ENCODE data around the gene POU3F3.

Gene POU3F3

DNA sequence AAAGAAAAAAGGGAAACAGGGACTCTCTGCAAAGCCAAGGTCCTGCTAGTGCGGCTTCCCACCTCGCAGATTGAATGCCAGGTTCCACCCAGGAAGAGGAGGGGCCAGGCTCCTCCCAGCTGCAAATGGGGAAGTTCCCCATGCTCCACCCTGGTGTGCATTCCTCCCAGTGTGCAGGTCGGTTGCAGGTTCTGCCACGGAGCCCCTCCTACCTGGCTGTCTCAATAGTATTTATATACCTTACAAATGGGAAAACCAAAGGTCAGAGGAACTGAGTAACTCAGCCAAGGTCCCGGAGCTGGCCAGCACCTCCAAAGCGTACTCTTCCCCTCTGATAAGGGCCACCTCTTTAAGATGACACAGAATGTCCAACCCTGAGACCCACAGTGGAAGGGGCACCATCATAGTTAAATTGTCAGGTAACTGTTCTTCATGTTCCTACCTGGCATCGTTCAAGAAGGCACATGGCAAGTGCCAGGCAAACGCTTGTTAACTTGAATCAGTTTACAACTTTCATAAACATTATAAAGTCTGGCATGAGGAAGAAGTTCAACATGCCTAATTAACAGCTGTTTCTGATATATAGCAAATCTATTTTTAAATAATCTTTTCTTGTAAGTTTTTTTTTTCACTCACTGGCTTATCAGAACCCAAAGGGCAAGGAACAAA lies 35.5 kb downstream of the POU3F3 start (continued):
- no peak for TF ChIP-seq ZNF777 (tag by site-specific recombination; IDR thresholded peaks at IDR 0.05; ENCODE audit: borderline replicate concordance)
- TF ChIP-seq BCL11A (tag by site-specific recombination; IDR thresholded peaks at IDR 0.05; ENCODE audit: low read depth), result no peak
- no peak for TF ChIP-seq ZNF354C (tag by site-specific recombination; IDR thresholded peaks at IDR 0.05; ENCODE audit: borderline replicate concordance, low read depth)
- TF ChIP-seq HOXA7 (CRISPR knock-in tag; IDR thresholded peaks at IDR 0.05; ENCODE audit: borderline replicate concordance), result no peak
- TF ChIP-seq ZNF791 (tag by site-specific recombination; IDR thresholded peaks at IDR 0.05), result no peak
- TF ChIP-seq KLF10 (tag by site-specific recombination; IDR thresholded peaks at IDR 0.05), result no peak
- no peak for TF ChIP-seq ZNF423 (tag by site-specific recombination; IDR thresholded peaks at IDR 0.05)
- TF ChIP-seq, protein P1, sequence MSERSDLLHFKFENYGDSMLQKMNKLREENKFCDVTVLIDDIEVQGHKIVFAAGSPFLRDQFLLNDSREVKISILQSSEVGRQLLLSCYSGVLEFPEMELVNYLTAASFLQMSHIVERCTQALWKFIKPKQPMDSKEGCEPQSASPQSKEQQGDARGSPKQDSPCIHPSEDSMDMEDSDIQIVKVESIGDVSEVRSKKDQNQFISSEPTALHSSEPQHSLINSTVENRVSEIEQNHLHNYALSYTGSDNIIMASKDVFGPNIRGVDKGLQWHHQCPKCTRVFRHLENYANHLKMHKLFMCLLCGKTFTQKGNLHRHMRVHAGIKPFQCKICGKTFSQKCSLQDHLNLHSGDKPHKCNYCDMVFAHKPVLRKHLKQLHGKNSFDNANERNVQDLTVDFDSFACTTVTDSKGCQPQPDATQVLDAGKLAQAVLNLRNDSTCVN (tag by site-specific recombination; optimal IDR thresholded peaks at IDR 0.05), result no peak

GRCh38 chr2:104889960-104890684 lies 36.2 kb downstream of the POU3F3 start:
- H3K27ac ChIP-seq (ENCODE audit: extremely low read depth, low read depth, low read length), result no peak overlapping the region
- no peaks in the 10 kb centered on the region for H3K36me3 ChIP-seq (ENCODE audit: control insufficient read depth in 2 of 2, insufficient read depth in 1 of 2, low read length in 2 of 2)
- no peaks in the 10 kb centered on the region for H3K4me1 ChIP-seq (ENCODE audit: control insufficient read depth, insufficient read depth, low read length)
- TF ChIP-seq ZNF16 (tag by site-specific recombination; IDR thresholded peaks at IDR 0.05; ENCODE audit: low read depth) (no peak), KLF1 (tag by site-specific recombination; IDR thresholded peaks at IDR 0.05) (no peak), ZNF776 (tag by site-specific recombination; IDR thresholded peaks at IDR 0.05; ENCODE audit: borderline replicate concordance) (no peak), ZNF664 (tag by site-specific recombination; IDR thresholded peaks at IDR 0.05) (no peak), ZNF121 (tag by site-specific recombination; IDR thresholded peaks at IDR 0.05) (no peak), ZNF560 (tag by site-specific recombination; IDR thresholded peaks at IDR 0.05; ENCODE audit: borderline replicate concordance) (no peak), ZNF510 (tag by site-specific recombination; IDR thresholded peaks at IDR 0.05; ENCODE audit: insufficient replicate concordance) (no peak), ZNF837 (tag by site-specific recombination; IDR thresholded peaks at IDR 0.05) (no peak), ZNF707 (tag by site-specific recombination; IDR thresholded peaks at IDR 0.05) (no peak), ZNF843 (tag by site-specific recombination; IDR thresholded peaks at IDR 0.05) (no peak), ZNF202 (tag by site-specific recombination; IDR thresholded peaks at IDR 0.05; ENCODE audit: borderline replicate concordance) (no peak), ZNF2 (tag by site-specific recombination; IDR thresholded peaks at IDR 0.05) (no peak), ZIC2 (tag by site-specific recombination; IDR thresholded peaks at IDR 0.05) (no peak), SP7 (tag by site-specific recombination; IDR thresholded peaks at IDR 0.05) (no peak)
- TF ChIP-seq, protein P2, sequence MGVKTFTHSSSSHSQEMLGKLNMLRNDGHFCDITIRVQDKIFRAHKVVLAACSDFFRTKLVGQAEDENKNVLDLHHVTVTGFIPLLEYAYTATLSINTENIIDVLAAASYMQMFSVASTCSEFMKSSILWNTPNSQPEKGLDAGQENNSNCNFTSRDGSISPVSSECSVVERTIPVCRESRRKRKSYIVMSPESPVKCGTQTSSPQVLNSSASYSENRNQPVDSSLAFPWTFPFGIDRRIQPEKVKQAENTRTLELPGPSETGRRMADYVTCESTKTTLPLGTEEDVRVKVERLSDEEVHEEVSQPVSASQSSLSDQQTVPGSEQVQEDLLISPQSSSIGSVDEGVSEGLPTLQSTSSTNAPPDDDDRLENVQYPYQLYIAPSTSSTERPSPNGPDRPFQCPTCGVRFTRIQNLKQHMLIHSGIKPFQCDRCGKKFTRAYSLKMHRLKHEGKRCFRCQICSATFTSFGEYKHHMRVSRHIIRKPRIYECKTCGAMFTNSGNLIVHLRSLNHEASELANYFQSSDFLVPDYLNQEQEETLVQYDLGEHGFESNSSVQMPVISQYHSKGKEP (tag by site-specific recombination; IDR thresholded peaks at IDR 0.05), result no peak
- H3K4me3 ChIP-seq (ENCODE audit: low read depth, low read length), result no peak overlapping the region
- ChIA-PET POLR2A (no interaction called here), CTCF (no interaction called here)
- H3K9me3 ChIP-seq (ENCODE audit: control insufficient read depth, insufficient read depth, low read depth, low read length), result no peaks in the 10 kb centered on the region

All from HEK293 (cell line).